Epithelial cell of esophagus (primary cell): ENCODE results near the gene NEXMIF.
"Not testable (repeated sequence)": the region's sequence is repeated elsewhere in the genome, so short reads cannot be mapped to it uniquely, and the experiment has no call there.

ENCODE experiments used
- DNase-seq: peaks from one replicate; pipeline ENCODE4 v3.0.0; 2010; ENCODE audit warnings: low read depth
- H3K4me3 ChIP-seq: 2 replicates; pipeline ENCODE4 v1.5.1; 2011; ENCODE audit warnings: mild to moderate bottlenecking, low read length, control low read depth
- TF ChIP-seq, protein P1 (sequence below): IDR thresholded peaks from 2 replicates; pipeline ENCODE4 v1.5.1; 2011; ENCODE audit warnings: low read depth, mild to moderate bottlenecking, low read length, control low read depth, inconsistent platforms; ENCODE audit not compliant: insufficient read depth; ENCODE audit errors: missing control alignments

The NEXMIF gene

DNA sequence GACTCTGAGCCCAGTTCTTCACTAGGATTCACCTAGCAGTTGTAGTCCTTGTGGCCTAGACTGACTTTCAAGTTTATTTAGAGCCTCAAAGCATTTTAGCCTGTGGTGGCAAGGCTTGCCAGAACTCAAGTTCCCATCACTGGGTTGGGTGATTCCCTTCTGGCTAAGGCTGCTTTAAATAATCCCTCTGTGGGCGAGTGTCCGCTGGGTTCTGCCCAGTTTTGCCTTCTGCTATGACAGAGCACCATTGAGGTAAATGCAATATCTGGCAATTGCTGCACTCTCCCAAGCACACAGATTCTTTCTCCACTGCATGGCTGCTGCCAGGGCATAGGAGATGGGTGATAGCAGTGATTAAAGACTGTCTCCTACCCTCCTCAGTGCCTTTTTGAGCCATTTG is 220.0 kb downstream of the NEXMIF start:
- TF ChIP-seq, protein P1, sequence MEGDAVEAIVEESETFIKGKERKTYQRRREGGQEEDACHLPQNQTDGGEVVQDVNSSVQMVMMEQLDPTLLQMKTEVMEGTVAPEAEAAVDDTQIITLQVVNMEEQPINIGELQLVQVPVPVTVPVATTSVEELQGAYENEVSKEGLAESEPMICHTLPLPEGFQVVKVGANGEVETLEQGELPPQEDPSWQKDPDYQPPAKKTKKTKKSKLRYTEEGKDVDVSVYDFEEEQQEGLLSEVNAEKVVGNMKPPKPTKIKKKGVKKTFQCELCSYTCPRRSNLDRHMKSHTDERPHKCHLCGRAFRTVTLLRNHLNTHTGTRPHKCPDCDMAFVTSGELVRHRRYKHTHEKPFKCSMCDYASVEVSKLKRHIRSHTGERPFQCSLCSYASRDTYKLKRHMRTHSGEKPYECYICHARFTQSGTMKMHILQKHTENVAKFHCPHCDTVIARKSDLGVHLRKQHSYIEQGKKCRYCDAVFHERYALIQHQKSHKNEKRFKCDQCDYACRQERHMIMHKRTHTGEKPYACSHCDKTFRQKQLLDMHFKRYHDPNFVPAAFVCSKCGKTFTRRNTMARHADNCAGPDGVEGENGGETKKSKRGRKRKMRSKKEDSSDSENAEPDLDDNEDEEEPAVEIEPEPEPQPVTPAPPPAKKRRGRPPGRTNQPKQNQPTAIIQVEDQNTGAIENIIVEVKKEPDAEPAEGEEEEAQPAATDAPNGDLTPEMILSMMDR = no peak
- DNase-seq = no peak
- H3K4me3 ChIP-seq = no peak overlapping the region

DNA sequence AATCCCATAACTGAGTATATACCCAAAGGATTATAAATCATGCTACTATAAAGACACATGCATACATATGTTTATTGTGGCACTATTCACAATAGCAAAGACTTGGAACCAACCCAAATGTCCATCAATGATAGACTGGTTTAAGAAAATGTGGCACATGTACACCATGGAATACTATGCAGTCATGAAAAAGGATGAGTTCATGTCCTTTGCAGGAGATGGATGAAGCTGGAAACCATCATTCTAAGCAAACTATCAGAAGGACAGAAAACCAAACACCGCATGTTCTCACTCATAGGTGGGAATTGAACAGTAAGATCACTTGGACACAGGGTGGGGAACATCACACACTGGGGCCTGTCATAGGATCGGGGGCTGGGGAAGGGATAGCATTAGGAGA is 223.9 kb downstream of the NEXMIF start:
- not testable (repeated sequence) for H3K4me3 ChIP-seq, DNase-seq

DNA sequence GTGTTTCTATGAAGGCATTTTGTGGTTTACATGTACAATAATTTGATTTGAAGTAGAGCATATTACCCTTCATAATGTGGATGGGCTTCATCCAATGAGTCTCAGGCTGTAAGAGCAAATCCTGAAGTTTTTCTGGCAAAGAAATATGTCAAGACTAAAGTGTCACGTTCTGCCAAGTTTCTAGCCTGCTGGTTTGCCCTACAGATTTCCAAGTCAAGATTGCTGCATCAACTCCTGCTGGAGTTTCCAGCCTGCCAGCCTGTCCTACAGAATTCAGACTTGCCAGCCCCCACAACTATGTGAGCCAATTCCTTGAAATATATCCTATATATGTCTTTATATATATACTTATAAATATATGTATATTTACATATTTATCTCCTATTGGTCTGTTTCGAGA is 240.8 kb downstream of the NEXMIF start:
- DNase-seq = no peak
- no peak overlapping the region for H3K4me3 ChIP-seq
- TF ChIP-seq, protein P1 = no peak
